Neural cell (in vitro differentiated cells): ENCODE results near the gene SLAMF1.

Experiments
- EZH2 ChIP-seq: fragments of 200-600, 300-800 bp; shearing (Covaris generic), sonication (generic); IDR thresholded peaks from 2 replicates; pipeline ENCODE4 v1.6.1; 2014; ENCODE audit warnings: antibody characterized with exemption, low read length, borderline replicate concordance, mild to moderate bottlenecking; ENCODE audit not compliant: insufficient read depth, poor library complexity, severe bottlenecking
- MXI1 ChIP-seq: fragments of 450-650 bp; conservative IDR thresholded peaks from 2 replicates; pipeline ENCODE4 v1.6.1; 2014; ENCODE audit warnings: antibody characterized with exemption, mild to moderate bottlenecking; ENCODE audit not compliant: poor library complexity, severe bottlenecking
- POLR2AphosphoS5 ChIP-seq: IDR thresholded peaks from 2 replicates; pipeline ENCODE4 v1.6.1; 2012
- REST ChIP-seq: IDR thresholded peaks from 2 replicates; pipeline ENCODE4 v1.6.1; 2012; ENCODE audit warnings: borderline replicate concordance
- SMC3 ChIP-seq: fragments of 450-650 bp; conservative IDR thresholded peaks from 2 replicates; pipeline ENCODE4 v1.6.1; 2014; ENCODE audit warnings: antibody characterized with exemption, mild to moderate bottlenecking, moderate library complexity; ENCODE audit not compliant: poor library complexity
- TAF1 ChIP-seq: IDR thresholded peaks from 2 replicates; pipeline ENCODE4 v1.6.1; 2012; ENCODE audit warnings: low read depth
- TF ChIP-seq, protein P1 (sequence below): fragments of 450-650 bp; IDR thresholded peaks from 2 replicates; pipeline ENCODE4 v1.5.1; 2014; ENCODE audit warnings: antibody characterized with exemption, mild to moderate bottlenecking, moderate library complexity; ENCODE audit not compliant: poor library complexity, severe bottlenecking

DNA sequence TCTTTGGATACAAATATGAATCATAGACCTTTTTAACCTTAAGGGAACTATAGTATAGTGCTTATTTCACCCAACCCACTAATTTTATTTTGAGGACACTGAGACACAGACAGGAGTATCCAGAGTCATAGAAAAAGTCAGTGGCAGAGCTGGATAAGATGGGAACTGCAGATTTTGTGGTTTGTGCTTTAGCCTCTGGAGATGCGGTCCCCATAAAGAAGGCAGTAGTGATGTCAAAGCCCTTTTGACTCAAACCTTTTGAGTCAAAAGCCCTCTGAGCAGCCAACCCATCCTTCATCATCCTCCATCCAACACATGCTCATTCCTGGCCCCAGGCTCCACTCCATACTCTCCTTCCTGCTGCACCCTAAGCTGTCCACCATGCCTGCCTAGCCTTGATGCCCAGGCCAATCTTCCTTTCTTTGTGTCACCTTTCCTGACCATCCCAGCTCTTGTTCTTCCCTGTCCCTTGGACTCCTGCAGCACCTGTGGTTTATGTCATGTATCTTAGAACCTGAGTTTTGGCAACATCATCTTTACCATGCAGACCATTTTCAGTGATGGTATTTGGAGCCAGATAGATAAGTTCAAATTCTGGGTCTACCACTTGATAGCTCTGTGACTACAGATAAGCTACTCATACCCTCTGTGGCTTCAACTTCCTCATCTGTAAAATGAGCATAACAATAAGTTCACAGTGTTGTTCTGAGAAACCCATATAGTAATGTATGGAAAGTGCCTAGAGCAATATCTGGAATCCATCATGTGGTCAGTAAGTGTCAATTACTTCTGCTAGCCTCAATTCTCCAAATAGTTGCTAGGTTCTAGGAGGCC lies 20.1 kb downstream of the SLAMF1 start:
- TF ChIP-seq, protein P1, sequence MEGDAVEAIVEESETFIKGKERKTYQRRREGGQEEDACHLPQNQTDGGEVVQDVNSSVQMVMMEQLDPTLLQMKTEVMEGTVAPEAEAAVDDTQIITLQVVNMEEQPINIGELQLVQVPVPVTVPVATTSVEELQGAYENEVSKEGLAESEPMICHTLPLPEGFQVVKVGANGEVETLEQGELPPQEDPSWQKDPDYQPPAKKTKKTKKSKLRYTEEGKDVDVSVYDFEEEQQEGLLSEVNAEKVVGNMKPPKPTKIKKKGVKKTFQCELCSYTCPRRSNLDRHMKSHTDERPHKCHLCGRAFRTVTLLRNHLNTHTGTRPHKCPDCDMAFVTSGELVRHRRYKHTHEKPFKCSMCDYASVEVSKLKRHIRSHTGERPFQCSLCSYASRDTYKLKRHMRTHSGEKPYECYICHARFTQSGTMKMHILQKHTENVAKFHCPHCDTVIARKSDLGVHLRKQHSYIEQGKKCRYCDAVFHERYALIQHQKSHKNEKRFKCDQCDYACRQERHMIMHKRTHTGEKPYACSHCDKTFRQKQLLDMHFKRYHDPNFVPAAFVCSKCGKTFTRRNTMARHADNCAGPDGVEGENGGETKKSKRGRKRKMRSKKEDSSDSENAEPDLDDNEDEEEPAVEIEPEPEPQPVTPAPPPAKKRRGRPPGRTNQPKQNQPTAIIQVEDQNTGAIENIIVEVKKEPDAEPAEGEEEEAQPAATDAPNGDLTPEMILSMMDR = no peak
- TF ChIP-seq POLR2AphosphoS5 (no peak), REST (no peak), MXI1 (no peak), EZH2 (no peak), SMC3 (no peak), TAF1 (no peak)
